Stimulated activated memory B cell treated with anti-CD40 and anti-IgM and Interleukin-4, amounts not matched to agents 10 μg/mL and 1 μg/mL and 100 μg/mL, for 72 hours (primary cell): ENCODE results near the gene SHROOM1.

ENCODE experiments used
- ATAC-seq: fragments of 150-1000 bp; cut with Tn5 transposase; 2 replicates; pipeline ENCODE4 v1.10.0; 2021
- H3K27ac Mint-ChIP-seq: one replicate; pipeline ENCODE4 v1.8.0; 2022; ENCODE audit warnings: mild to moderate bottlenecking, mixed read lengths
- H3K27me3 Mint-ChIP-seq: one replicate; pipeline ENCODE4 v1.8.0; 2022; ENCODE audit warnings: mixed read lengths
- H3K36me3 Mint-ChIP-seq: one replicate; pipeline ENCODE4 v1.8.0; 2022; ENCODE audit warnings: mixed read lengths
- H3K4me1 Mint-ChIP-seq: one replicate; pipeline ENCODE4 v1.8.0; 2022; ENCODE audit warnings: mixed read lengths
- H3K4me3 Mint-ChIP-seq: one replicate; pipeline ENCODE4 v1.8.0; 2022; ENCODE audit warnings: mild to moderate bottlenecking, moderate library complexity, mixed read lengths
- H3K9me3 Mint-ChIP-seq: one replicate; pipeline ENCODE4 v1.8.0; 2022; ENCODE audit warnings: mixed read lengths

The SHROOM1 gene

GRCh38 chr5:132837868-132838267 lies 7.4 kb upstream of the SHROOM1 start:
- no peaks in the 10 kb centered on the region for H3K27me3 Mint-ChIP-seq

DNA sequence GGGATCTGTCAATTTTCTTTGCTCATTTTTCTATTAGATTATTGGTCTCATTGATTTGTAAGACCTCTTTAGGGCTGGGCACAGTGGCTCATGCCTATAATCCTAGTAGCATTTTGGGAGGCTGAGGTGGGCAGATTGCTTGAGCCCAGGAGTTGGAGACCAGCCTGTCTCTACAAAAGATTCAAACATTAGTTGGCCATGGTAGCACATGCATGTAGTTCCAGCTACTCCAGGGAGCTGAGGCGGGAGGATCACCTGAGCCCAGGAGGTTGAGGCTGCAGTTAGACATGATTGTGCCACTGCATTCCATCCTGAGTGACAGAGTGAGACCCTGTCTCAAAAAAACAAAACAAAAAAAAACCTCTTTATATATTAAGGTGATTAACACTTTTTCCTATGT lies 6.4 kb upstream of the SHROOM1 start:
- no peak for ATAC-seq
- H3K4me1 Mint-ChIP-seq: no peaks in the 10 kb centered on the region

More at GRCh38 chr5:132837868-132838267, 7.4 kb upstream of the SHROOM1 start:
- H3K4me1 Mint-ChIP-seq: no peaks in the 10 kb centered on the region
- H3K36me3 Mint-ChIP-seq: no peaks in the 10 kb centered on the region
- no peaks in the 10 kb centered on the region for H3K9me3 Mint-ChIP-seq
- no peak for ATAC-seq
- no peak overlapping the region for H3K4me3 Mint-ChIP-seq
- no peak overlapping the region for H3K27ac Mint-ChIP-seq

GRCh38 chr5:132834057-132834456 lies 3.6 kb upstream of the SHROOM1 start:
- no peak for ATAC-seq
- Mint-ChIP-seq H3K27me3 (peaks cover 20% of the 10 kb centered on the region), H3K36me3 (no peaks in the 10 kb centered on the region), H3K4me3 (no peak overlapping the region), H3K9me3 (no peaks in the 10 kb centered on the region), H3K4me1 (peaks cover 18% of the 10 kb centered on the region), H3K27ac (no peak overlapping the region)

More for the DNA sequence above, 6.4 kb upstream of the SHROOM1 start:
- Mint-ChIP-seq H3K9me3 (no peaks in the 10 kb centered on the region), H3K27ac (no peak overlapping the region), H3K36me3 (no peaks in the 10 kb centered on the region), H3K27me3 (no peaks in the 10 kb centered on the region), H3K4me3 (no peak overlapping the region)

DNA sequence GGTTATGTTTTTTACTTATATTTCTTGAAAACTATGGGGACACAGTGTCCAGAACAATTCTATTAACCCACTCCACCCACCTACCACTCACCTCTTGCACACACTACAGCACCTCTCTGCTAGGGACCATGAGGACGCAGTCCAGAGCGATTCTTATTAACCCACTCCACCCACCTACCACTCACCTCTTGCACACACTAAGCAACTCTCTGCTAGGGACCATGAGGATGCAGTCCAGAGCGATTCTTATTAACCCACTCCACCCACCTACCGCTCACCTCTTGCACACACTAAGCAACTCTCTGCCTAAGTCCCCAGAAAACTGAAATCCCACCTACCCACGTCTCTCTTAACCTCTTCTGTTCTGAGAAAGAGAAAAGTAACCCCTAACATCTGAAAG lies 2.2 kb upstream of the SHROOM1 start:
- H3K27me3 Mint-ChIP-seq: peaks cover 32% of the 10 kb centered on the region
- no peak overlapping the region for H3K4me3 Mint-ChIP-seq
- no peak overlapping the region for H3K27ac Mint-ChIP-seq
- H3K36me3 Mint-ChIP-seq: no peaks in the 10 kb centered on the region
- no peaks in the 10 kb centered on the region for H3K9me3 Mint-ChIP-seq
- peaks cover 20% of the 10 kb centered on the region for H3K4me1 Mint-ChIP-seq
- ATAC-seq: no peak

- H3K27ac Mint-ChIP-seq: peak overlapping the region; percentile 74
- H3K4me3 Mint-ChIP-seq: peak overlapping the region; percentile 90
- ATAC-seq: no peak
- no peaks in the 10 kb centered on the region for H3K9me3 Mint-ChIP-seq
- H3K4me1 Mint-ChIP-seq: peaks cover 20% of the 10 kb centered on the region
- peaks cover 45% of the 10 kb centered on the region for H3K27me3 Mint-ChIP-seq
- H3K36me3 Mint-ChIP-seq: no peaks in the 10 kb centered on the region
Observed at GRCh38 chr5:132831095-132831860, 831 bp upstream of the SHROOM1 start.

DNA sequence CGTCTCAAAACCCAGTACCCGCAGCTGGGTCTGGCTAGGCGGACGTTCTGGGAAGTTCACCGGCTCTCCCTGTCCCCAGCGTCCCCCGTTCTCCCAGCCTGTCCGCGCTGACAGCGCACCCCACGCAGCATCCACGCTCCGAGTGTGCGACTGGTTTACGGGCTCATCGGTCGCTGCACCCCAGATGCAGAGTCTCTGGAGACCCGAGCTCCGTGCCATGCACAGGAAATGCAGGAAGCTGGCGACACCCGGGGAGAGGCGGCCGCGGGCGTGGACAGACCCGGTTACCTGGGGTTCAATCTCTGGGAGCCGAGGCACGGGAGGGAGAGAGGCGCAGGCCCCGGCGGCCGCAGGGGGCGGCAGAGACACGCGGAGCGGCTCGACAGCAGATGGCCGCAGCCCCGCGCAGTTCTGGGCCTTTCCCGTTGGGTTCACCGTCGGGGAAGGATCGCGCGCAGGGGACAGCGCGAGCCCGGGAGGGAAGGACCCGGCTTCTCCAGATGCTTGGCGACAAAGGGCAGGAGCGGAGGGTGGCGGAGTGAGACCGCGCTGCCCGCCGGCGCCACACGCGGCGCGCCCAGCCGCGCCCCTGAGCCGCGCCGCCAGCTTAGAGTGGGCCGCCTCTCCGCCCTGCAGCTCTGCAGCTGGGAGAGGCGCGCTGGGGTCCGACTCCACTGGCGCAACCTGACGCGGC lies 558 bp downstream of the SHROOM1 start:
- H3K36me3 Mint-ChIP-seq: no peaks in the 10 kb centered on the region
- peaks cover 56% of the 10 kb centered on the region for H3K27me3 Mint-ChIP-seq
- H3K9me3 Mint-ChIP-seq: no peaks in the 10 kb centered on the region
- peak overlapping the region; percentile 90 for H3K4me3 Mint-ChIP-seq
- H3K4me1 Mint-ChIP-seq: peaks cover 20% of the 10 kb centered on the region
- H3K27ac Mint-ChIP-seq: peak overlapping the region; percentile 72
- ATAC-seq: peak; percentile 87

DNA sequence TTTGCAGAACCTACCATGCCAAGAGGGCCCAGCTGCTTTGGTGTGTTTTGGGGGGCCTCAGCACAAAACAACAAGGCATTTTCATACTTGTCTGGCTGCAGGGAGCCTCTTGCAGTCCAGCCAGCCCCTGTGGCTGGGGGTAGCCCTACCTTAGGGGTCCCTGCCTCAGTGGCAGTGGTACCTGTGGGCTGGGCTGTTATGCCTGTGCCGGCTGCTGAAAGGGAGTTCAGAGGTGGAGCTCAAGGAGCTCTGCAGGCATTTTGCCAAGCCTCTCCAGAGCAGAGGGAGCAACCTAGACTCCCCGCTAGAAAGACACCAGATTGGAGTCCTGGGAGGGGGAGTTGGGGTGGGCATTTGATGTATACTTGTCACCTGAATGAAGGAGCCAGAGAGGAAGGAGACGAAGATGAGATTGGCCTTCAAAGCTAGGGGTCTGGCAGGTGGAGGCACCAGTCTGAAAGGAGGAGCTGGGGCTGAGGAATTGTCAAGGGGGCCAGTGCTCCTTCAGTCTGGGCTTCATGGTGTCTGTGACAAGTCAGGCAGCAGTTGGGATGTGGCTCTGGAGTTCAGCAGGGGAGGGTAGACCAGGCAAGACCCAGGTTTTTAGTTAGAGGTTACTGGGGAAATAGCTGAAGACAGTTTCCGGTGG lies 1.5 kb downstream of the SHROOM1 start:
- Mint-ChIP-seq H3K4me3 (peak overlapping the region; percentile 90), H3K36me3 (no peaks in the 10 kb centered on the region), H3K4me1 (peaks cover 20% of the 10 kb centered on the region), H3K27me3 (peaks cover 65% of the 10 kb centered on the region), H3K27ac (peak overlapping the region; percentile 35), H3K9me3 (no peaks in the 10 kb centered on the region)
- no peak for ATAC-seq

GRCh38 chr5:132827943-132828673 lies 2.3 kb downstream of the SHROOM1 start:
- no peak for ATAC-seq
- no peaks in the 10 kb centered on the region for H3K36me3 Mint-ChIP-seq
- H3K27ac Mint-ChIP-seq: no peak overlapping the region
- H3K4me3 Mint-ChIP-seq: no peak overlapping the region
- H3K9me3 Mint-ChIP-seq: no peaks in the 10 kb centered on the region
- peaks cover 74% of the 10 kb centered on the region for H3K27me3 Mint-ChIP-seq
- peaks cover 29% of the 10 kb centered on the region for H3K4me1 Mint-ChIP-seq

DNA sequence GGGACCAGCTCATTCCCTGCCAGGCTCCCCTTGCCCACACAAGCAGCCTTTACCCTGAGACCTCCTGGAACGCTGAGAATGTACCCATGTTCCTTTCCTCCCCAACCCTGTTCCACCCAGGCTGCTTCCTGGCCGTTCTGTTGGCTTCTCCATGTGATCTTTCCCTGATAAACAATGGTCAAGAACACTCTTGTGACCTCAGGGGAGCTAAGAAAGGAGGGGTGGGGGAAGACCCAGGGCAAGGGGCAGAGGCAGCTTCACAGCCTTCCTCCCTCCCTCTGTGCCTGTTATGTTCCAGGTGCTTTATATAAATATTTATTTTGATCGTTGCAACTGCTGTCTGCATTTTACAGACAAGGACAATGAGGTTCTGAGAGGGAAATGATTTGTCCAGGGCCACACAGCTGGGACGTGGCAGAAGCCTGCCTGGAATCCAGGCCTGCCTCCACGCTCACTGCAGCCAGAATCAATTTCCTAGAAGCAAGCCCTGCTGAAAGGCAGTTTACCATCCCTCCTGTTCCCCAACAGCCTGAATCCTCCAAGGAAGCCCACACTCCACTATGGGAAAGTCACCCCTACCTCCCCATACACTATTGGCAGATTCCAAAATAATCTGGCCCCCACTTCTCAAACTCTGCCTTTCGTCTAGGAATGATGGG lies 3.9 kb downstream of the SHROOM1 start:
- no peak for ATAC-seq
- Mint-ChIP-seq H3K4me1 (peaks cover 32% of the 10 kb centered on the region), H3K4me3 (no peak overlapping the region), H3K9me3 (no peaks in the 10 kb centered on the region), H3K36me3 (no peaks in the 10 kb centered on the region), H3K27ac (no peak overlapping the region), H3K27me3 (peaks cover 84% of the 10 kb centered on the region)

DNA sequence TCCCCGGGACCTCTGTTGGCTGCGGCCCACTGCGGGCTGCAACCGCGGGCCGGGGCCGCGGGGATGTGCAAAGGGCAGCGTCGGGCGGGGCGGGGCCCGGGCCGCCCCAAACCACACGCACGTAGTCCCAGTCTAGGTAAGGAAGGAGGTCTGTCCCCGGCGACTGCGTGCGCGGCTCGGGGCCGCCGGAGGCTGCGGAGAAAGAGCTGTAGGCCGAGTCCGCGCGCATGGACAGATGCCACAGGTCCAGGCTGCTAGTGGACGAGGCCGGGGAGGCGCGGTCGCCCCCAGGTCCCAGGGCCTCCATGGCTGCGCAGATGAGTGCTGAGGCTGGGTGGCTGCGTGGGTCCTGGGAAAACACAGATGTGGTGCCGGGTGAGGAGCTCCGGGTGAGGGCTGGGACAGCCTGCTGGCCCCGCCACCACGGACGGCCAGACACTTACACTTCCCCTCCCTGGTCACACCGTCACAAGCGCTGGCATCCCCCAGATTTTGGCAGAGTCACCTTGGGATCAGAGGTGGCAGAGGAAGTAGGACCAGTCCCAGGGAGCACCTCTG lies 4.5 kb downstream of the SHROOM1 start:
- H3K9me3 Mint-ChIP-seq: no peaks in the 10 kb centered on the region
- peaks cover 77% of the 10 kb centered on the region for H3K27me3 Mint-ChIP-seq
- peaks cover 25% of the 10 kb centered on the region for H3K4me1 Mint-ChIP-seq
- H3K36me3 Mint-ChIP-seq: no peaks in the 10 kb centered on the region
- no peak overlapping the region for H3K27ac Mint-ChIP-seq
- H3K4me3 Mint-ChIP-seq: peak overlapping the region; percentile 25
- ATAC-seq: no peak

- Mint-ChIP-seq H3K36me3 (no peaks in the 10 kb centered on the region), H3K27me3 (peaks cover 80% of the 10 kb centered on the region), H3K4me3 (no peak overlapping the region), H3K27ac (no peak overlapping the region), H3K9me3 (no peaks in the 10 kb centered on the region), H3K4me1 (peaks cover 28% of the 10 kb centered on the region)
- no peak for ATAC-seq
Observed at GRCh38 chr5:132825033-132825833, 5.2 kb downstream of the SHROOM1 start.

DNA sequence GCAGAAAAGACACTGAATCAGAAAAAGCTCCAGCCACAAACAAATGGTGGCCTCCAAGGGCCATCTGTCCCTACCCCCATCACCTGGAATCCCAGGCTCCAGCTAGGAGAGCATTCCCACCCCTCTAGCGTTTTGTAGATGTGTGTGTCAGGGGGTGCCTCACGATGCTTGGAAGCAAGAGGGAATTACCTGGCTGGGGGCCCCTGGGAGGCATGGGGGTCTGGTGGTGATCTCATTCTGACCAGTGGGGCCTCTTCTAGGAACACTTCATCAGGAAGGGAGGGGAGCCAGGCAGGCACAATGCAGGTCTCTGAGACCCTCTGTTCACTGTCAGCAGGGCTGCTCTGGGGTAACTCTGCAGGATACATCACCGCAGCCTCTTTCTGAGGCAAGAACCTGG lies 6.0 kb downstream of the SHROOM1 start:
- Mint-ChIP-seq H3K27ac (no peak overlapping the region), H3K36me3 (no peaks in the 10 kb centered on the region), H3K4me1 (peaks cover 30% of the 10 kb centered on the region), H3K9me3 (no peaks in the 10 kb centered on the region), H3K27me3 (peaks cover 81% of the 10 kb centered on the region), H3K4me3 (no peak overlapping the region)
- no peak for ATAC-seq

GRCh38 chr5:132823481-132824050 lies 6.9 kb downstream of the SHROOM1 start:
- H3K4me3 Mint-ChIP-seq: peak overlapping the region; percentile 63
- no peak overlapping the region for H3K27ac Mint-ChIP-seq
- H3K4me1 Mint-ChIP-seq: peaks cover 29% of the 10 kb centered on the region
- no peak for ATAC-seq
- H3K36me3 Mint-ChIP-seq: no peaks in the 10 kb centered on the region
- peaks cover 82% of the 10 kb centered on the region for H3K27me3 Mint-ChIP-seq
- no peaks in the 10 kb centered on the region for H3K9me3 Mint-ChIP-seq
